GM19328 (cell line): Measurements from ENCODE around the gene DNMT3A.

Source experiments
- ATAC-seq: cut with Tn5 transposase; IDR thresholded peaks from one replicate; pipeline ENCODE4 v1.9.1; 2021; ENCODE audit warnings: mild to moderate bottlenecking, moderate library complexity; ENCODE audit not compliant: unreplicated experiment

DNMT3A gene

DNA sequence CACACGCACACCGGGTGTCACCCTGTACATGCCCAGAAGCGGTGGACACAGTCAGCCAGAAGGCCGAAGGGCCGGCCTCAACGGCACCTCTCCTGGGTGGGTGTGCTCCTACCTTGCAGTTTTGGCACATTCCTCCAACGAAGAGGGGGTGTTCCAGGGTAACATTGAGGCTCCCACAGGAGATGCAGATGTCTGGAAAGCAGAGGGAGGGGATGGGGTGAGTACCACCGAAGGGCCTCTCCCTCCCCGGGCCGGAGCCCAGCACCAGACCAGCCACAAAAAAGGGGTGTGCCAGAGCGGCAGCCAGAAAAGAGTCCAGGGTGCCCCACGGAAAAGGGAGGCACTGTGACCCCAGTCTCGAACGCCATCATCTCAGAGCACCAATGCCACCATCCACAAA, 96.6 kb downstream of the DNMT3A start:
- ATAC-seq = no peak

DNA sequence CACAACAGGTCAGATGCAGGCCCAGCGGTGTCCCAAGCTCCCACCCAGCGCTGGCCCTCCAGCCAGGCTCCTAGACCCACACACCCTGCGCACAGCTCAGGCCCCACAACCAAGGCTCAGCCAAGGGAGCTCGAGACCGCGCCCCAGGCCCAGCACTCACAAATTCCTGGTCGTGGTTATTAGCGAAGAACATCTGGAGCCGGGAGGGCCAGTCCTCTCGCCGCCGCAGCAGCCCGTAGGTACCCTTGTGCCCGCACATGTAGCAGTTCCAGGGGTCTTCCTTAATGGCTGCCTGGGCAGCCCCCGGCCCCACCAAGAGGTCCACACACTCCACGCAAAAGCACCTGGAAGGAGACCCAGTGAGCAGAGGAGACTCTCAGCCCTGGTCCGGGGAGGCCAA, 97.7 kb downstream of the DNMT3A start:
- ATAC-seq = no peak

- ATAC-seq = no peak
Measured at GRCh38 chr2:25241452-25241851, 100.3 kb downstream of the DNMT3A start.

DNA sequence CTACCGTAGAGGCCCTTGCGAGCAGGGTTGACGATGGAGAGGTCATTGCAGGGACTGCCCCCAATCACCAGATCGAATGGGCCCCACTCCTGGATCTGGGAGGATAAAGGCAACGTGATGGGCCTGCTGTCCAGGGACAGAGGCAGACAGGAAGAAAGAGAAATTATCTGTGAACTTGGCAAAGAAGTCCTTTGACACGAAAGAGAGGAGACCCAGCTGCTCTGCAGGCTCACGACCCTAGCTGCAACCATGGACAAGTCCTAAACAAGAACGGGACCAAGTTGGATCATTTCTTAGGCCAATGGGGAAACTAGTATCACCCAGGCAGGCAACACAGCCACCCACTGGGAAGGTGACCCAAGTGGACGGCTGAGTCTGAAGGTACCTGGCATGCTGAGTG, 101.1 kb downstream of the DNMT3A start:
- no peak for ATAC-seq

DNA sequence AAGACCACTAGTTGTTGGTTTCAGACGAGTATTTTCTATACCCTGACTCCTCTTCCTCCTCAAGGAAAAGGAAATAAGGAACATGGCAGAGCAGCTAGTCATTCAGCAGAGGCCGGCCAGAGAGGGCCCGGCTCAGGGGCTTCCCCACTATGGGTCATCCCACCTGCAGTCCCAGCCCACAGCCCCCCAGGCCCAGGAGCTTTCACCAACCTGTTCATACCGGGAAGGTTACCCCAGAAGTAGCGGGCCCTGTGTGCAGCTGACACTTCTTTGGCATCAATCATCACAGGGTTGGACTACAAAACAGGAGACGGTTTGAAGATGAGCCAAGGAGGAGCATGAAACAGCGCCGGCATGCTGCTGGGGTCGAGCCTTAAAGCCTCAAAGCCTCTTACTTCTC, 102.8 kb downstream of the DNMT3A start:
- no peak for ATAC-seq

- ATAC-seq = no peak
Measured at GRCh38 chr2:25237764-25238163, 104.0 kb downstream of the DNMT3A start.

GRCh38 chr2:25236736-25237135, 105.0 kb downstream of the DNMT3A start:
- ATAC-seq = no peak

- no peak for ATAC-seq
Measured at GRCh38 chr2:25234738-25235137, 107.0 kb downstream of the DNMT3A start.

- ATAC-seq = no peak
Measured at GRCh38 chr2:25233916-25234605, 107.7 kb downstream of the DNMT3A start.

DNA sequence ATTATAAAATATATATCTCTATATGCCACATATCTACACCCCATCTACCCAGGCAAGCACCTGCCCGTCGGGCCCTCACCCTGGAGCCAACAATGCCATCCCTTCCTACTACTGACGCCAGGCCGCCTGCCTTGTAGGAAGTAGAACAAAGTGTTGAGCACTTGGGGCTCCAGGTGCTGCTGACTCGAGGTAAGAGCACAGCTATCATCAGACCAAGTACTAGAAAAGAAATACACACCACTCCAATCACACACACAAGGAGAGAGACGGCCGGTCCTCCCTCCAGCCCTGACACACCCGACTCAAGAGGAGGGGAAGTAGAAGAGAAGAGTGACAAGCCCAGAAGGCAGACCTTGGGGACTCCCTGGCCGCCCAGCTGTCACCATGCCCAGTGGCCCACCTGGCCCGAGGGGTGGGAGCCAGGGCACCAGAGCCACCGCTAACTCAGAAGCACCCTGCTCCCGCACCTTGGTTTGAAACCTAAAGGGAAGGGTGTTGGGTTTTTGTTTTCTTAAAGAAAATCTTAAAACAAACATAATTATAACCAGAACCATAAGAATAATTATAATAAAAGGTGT, 109.4 kb downstream of the DNMT3A start:
- no peak for ATAC-seq

DNA sequence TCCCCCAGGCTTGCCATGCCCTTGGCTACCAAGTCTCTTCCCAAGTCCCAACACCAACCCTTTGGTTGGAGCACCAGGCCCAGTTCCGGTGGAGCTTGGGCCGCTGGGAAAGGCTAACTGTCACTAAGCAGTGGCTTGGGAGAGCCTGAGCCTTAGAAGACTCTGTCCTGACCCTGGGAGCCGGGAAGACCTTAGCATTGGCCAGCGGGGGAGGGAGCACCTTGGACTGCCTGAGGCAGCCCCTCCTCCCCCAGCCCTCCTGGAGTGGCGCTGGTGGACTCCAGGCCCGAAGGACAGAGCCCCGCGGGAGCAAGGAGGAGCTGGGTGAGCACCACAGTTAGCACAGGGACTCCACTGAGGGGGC, 110.8 kb downstream of the DNMT3A start:
- ATAC-seq = no peak

DNA sequence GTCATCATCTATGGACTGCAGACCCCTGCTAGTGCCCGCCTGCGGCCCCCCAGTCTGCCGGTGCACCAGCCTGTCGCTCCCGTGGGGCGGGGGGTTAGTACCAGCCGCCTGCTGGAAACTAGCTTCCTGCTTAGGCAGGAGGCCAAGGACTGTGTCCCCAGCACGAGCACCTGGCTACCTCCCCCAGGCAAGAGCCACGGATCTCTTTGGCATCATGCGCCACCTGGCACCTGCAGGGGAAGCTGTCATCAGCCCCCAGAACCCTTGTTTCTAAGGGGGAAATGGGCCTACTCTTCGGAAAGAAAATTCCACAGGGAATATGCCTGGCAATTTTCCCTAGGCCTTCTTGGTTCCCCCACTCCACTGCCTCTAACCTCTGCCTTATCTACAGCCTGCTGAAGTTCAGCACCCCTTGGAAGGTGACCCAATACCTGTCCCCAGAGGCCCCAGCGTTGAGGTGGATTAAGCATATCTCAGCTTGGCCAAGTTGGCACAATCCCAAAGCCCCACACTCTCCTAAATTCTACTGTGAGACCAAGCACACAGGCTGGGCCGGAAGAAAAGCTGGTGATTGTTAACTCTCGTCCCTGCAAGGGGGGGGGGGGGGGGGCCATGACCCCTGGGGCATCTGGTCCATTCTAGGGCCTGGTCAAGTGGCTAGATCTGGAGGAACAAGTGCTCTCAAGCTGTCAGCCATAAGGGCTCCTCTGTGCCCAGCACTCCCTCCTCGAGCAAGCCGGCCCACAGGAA, 111.4 kb downstream of the DNMT3A start:
- ATAC-seq = no peak

- ATAC-seq = no peak
Measured at GRCh38 chr2:25229279-25230197, 112.2 kb downstream of the DNMT3A start.

GRCh38 chr2:25228848-25229278, 112.9 kb downstream of the DNMT3A start:
- ATAC-seq = no peak

GRCh38 chr2:25227576-25227975, 114.1 kb downstream of the DNMT3A start:
- ATAC-seq = no peak

DNA sequence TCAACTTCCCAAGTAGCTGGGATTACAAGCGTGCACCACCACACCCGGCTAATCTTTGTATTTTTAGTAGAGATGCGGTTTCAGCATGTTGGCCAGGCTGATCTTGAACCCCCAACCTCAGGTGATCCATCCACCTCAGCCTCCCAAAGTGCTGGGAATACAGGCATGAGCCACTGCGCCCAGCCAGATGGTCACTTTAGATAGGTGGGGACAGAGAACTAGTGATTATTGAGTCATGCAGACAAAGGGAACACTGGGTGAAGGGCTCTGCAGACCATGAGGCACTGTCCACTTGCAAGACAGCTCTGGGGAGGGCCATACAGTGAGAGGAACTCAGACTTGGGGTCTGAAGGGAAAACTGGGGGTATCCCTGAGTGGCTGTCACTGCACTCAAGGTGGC, 114.9 kb downstream of the DNMT3A start:
- ATAC-seq = no peak

DNA sequence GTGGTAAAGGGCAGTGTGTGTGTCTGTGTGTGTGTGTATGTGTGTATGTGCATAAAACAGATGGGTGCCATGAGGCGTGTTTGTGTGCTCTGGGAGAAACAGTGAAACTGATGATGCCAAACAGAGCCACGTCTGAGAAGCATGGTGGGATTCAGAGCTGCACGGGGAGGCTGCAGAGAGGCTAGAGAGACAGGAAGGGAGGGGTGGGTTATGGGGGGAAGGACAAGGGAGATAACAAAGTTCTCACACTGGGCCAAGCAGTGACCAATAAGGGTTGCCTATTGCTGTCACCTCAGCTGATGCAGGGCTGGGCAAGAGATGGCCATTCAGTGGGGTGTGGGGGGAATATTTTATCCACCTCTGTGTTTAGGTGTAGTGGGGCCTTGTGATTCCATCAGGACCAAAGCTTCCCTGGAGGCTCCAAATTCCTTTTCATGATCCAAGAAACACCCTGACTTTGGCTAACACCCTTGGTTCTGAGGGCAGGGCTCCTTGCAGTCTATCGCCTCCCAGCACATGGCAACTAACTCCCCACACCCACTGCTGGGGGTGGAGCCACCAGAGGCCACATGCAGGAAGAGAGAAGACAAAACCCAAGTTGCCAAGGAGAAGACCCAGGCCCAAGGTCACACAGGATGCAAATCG, 119.1 kb downstream of the DNMT3A start:
- no peak for ATAC-seq

DNA sequence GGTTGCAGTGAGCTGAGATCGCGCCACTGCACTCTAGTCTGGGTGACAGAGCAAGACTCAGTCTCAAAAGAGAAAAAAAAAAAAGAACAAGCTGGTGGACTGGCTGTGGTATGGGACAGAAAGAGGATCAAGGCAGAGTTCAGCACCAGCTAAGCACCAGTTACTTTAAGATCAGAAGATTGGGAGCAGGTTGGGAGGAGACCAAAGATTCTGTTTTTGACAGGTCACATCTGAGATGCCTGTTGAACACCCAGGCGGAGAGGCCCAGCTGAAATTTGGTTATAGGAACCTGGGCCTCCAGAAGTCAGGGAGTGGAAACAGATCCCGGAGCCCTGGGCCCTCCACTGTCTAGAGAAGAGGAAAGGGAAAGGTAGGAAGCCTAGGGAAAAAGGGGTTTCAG, 120.1 kb downstream of the DNMT3A start:
- no peak for ATAC-seq

- ATAC-seq = no peak
Measured at GRCh38 chr2:25220313-25220712, 121.4 kb downstream of the DNMT3A start.

DNA sequence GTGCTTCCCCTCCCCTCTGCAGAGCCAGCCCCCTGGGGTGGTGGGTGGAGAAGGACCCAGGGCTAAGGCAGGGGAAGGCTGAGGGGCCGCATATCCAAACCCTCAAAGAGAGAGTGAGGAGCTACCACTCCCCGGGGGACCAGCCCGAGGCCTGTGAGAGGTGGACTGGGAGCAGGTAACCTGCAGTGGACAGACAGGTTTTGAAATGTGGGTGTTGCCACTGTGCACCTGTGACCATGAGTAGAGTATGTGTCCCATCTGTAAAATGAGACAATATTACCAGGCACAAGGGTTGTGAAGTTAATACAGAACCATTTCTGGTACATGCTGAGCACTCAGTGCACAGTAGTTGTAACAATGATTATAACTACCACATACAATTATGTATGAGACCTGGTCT, 122.1 kb downstream of the DNMT3A start:
- ATAC-seq = no peak

DNA sequence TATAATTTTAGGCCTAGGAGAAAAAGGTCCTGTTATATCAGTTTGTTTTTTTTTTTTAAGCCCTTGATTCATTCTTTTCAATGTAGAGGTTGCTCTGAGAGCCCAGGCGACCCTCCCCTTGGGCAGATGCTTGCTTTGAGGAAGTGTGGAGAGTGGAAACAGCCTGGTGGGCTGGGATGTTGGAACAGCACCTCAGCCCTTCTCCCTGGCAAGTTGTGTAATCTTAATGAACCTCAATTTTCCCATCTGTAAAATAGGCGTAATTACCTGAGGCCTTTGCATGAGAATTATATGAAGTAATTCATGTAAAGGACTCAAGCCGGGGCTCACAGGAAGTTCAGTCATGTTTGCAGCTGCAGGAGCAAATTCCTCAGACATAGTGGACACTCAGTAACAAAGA, 123.6 kb downstream of the DNMT3A start:
- no peak for ATAC-seq
